Nephron (organoid): ENCODE data around the gene CDH20.
A peak's percentile ranks its signal among the peaks of the same experiment; 100 is the strongest.

Source experiments
- H3K27ac Mint-ChIP-seq, 3 experiments: 2 replicates each; pipeline ENCODE4 v1.8.0; 2020; ENCODE audit warnings: mixed read lengths in 3 of 3, mild to moderate bottlenecking in 2 of 3, moderate library complexity in 1 of 3
- H3K27me3 Mint-ChIP-seq: 2 replicates; pipeline ENCODE4 v1.8.0; 2021; ENCODE audit warnings: low read depth, mild to moderate bottlenecking, moderate library complexity, mixed read lengths
- H3K36me3 Mint-ChIP-seq: 2 replicates; pipeline ENCODE4 v1.8.0; 2020; ENCODE audit warnings: low read depth, mixed read lengths
- H3K4me1 Mint-ChIP-seq: 2 replicates; pipeline ENCODE4 v1.8.0; 2020; ENCODE audit warnings: mixed read lengths
- H3K4me3 Mint-ChIP-seq, 3 experiments: 2 replicates each; pipeline ENCODE4 v1.8.0; 2020; ENCODE audit warnings: mild to moderate bottlenecking in 3 of 3, mixed read lengths in 3 of 3, moderate library complexity in 2 of 3
- H3K9me3 Mint-ChIP-seq: 2 replicates; pipeline ENCODE4 v1.8.0; 2020; ENCODE audit warnings: mixed read lengths
- CTCF ChIP-seq, 3 experiments: fragments of 200-600 bp; sonication (generic); IDR thresholded peaks; one replicate each; pipeline ENCODE4 v1.5.0; 2021; ENCODE audit warnings: antibody characterized with exemption in 3 of 3; ENCODE audit not compliant: unreplicated experiment in 3 of 3

CDH20 gene

DNA sequence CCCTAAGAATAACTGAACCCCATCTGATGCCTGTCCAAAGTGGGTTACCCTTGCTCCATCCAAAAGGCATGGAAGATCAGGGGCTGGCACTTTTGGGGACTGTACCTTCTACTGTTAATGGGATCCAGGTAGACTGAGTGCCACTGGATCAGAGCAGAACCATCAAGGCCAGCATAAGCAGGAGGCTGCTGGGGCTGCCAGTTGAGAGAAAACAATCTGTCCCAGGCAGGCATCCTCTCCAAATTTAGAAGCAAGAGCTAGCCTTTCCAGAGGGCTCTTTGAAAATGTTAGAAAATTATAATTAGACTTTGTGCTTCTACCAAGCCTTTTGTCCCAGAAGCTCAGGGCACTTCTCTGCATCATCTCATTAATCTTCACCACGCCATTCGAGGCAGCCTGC lies 245.6 kb downstream of the CDH20 start:
- TF ChIP-seq CTCF (IDR thresholded peaks at IDR 0.05; ENCODE audit: unreplicated experiment in 3 of 3) = no peak
- Mint-ChIP-seq H3K4me3 (no peak overlapping the region), H3K27me3 (peaks cover 33% of the 10 kb centered on the region), H3K9me3 (peaks cover 3% of the 10 kb centered on the region), H3K4me1 (peaks cover 22% of the 10 kb centered on the region), H3K27ac (no peak overlapping the region), H3K36me3 (no peaks in the 10 kb centered on the region)

GRCh38 chr18:61579581-61579980 lies 246.4 kb downstream of the CDH20 start:
- no peaks in the 10 kb centered on the region for H3K9me3 Mint-ChIP-seq

GRCh38 chr18:61580046-61580445 lies 246.8 kb downstream of the CDH20 start:
- Mint-ChIP-seq H3K9me3 (no peaks in the 10 kb centered on the region), H3K27ac (no peak overlapping the region), H3K36me3 (no peaks in the 10 kb centered on the region), H3K4me3 (no peak overlapping the region), H3K4me1 (peaks cover 22% of the 10 kb centered on the region), H3K27me3 (peaks cover 34% of the 10 kb centered on the region)
- TF ChIP-seq CTCF (IDR thresholded peaks at IDR 0.05; ENCODE audit: unreplicated experiment in 3 of 3) = no peak

More at GRCh38 chr18:61579581-61579980, 246.4 kb downstream of the CDH20 start:
- Mint-ChIP-seq H3K27me3 (peaks cover 32% of the 10 kb centered on the region), H3K4me1 (peaks cover 22% of the 10 kb centered on the region), H3K36me3 (no peaks in the 10 kb centered on the region), H3K27ac (no peak overlapping the region), H3K4me3 (no peak overlapping the region)
- TF ChIP-seq CTCF (IDR thresholded peaks at IDR 0.05; ENCODE audit: unreplicated experiment in 3 of 3) = no peak

- TF ChIP-seq CTCF (IDR thresholded peaks at IDR 0.05; ENCODE audit: unreplicated experiment in 3 of 3) = peak; percentile 97 to 99 (median 98)
- Mint-ChIP-seq H3K27ac (peak overlapping the region in 1 of 3 experiments; percentile 18), H3K9me3 (no peaks in the 10 kb centered on the region), H3K4me1 (peaks cover 26% of the 10 kb centered on the region), H3K36me3 (no peaks in the 10 kb centered on the region), H3K27me3 (peaks cover 34% of the 10 kb centered on the region), H3K4me3 (peak overlapping the region; percentile 73 to 78 (median 74))
Measured at GRCh38 chr18:61581578-61582201, 248.5 kb downstream of the CDH20 start.

DNA sequence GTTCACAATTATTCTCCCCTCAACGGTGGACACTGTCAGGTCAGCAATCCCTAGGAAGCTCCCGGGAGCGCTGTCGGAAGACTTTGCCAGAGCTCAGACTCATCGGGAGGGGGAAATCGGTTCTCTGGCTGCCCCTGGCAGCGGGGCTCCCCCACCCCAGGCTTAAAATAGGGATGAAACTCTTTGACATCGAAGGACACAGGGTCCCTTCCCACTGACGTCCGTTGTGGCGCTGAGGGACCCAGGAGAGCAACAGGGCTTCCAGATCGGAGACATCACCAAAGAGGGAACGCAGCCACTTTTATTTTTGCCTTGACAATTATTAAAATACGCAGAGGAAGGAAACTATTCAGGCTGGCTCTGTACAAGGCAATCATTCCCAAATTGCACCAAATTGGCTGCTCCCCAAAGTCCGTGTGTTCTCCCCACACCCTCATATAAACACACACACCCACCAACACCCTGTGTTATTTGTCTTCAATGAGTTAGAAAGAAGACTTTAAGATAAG lies 249.0 kb downstream of the CDH20 start:
- no peaks in the 10 kb centered on the region for H3K9me3 Mint-ChIP-seq
- peak in 2 of 3 experiments; percentile 46 to 47 for TF ChIP-seq CTCF (IDR thresholded peaks at IDR 0.05; ENCODE audit: unreplicated experiment in 3 of 3)
- H3K4me1 Mint-ChIP-seq = peaks cover 26% of the 10 kb centered on the region
- peaks cover 34% of the 10 kb centered on the region for H3K27me3 Mint-ChIP-seq
- peak overlapping the region; percentile 73 to 78 (median 74) for H3K4me3 Mint-ChIP-seq
- no peak overlapping the region for H3K27ac Mint-ChIP-seq
- no peaks in the 10 kb centered on the region for H3K36me3 Mint-ChIP-seq

- Mint-ChIP-seq H3K36me3 (no peaks in the 10 kb centered on the region), H3K4me3 (no peak overlapping the region), H3K27me3 (peaks cover 29% of the 10 kb centered on the region), H3K9me3 (no peaks in the 10 kb centered on the region), H3K27ac (no peak overlapping the region), H3K4me1 (peaks cover 31% of the 10 kb centered on the region)
- no peak for TF ChIP-seq CTCF (IDR thresholded peaks at IDR 0.05; ENCODE audit: unreplicated experiment in 3 of 3)
Measured at GRCh38 chr18:61583548-61583947, 250.3 kb downstream of the CDH20 start.
